Immature natural killer cell (primary cell): ENCODE data around the gene EHBP1. TPM values are rescaled to one million over a fixed set of nuclear protein-coding genes. Genes with fewer than 3 reads are reported as not detected.
"Not testable (repeated sequence)": the region's sequence is repeated elsewhere in the genome, so short reads cannot be mapped to it uniquely, and the experiment has no call there.

ENCODE experiments used
- DNase-seq, 3 donors: peaks; one replicate each; pipeline ENCODE4 v3.0.0; 2022; ENCODE audit warnings: mixed read lengths in 1 of 3
- H3K27ac Mint-ChIP-seq, 6 donors: one replicate each; pipeline ENCODE4 v1.8.0; 2020; ENCODE audit warnings: mixed read lengths in 6 of 6, mild to moderate bottlenecking in 5 of 6, inconsistent platforms in 4 of 6, moderate library complexity in 3 of 6
- H3K27me3 Mint-ChIP-seq, 3 donors: one replicate each; pipeline ENCODE4 v1.8.0; 2020 to 2021; ENCODE audit warnings: low read depth in 3 of 3, mild to moderate bottlenecking in 3 of 3, mixed read lengths in 3 of 3, moderate library complexity in 3 of 3, inconsistent platforms in 1 of 3
- H3K36me3 Mint-ChIP-seq, 3 donors: one replicate each; pipeline ENCODE4 v1.8.0; 2020; ENCODE audit warnings: mixed read lengths in 3 of 3, inconsistent platforms in 2 of 3, mild to moderate bottlenecking in 2 of 3
- H3K4me1 Mint-ChIP-seq, 2 donors: one replicate each; pipeline ENCODE4 v1.8.0; 2020; ENCODE audit warnings: inconsistent platforms in 2 of 2, mild to moderate bottlenecking in 2 of 2, mixed read lengths in 2 of 2, moderate library complexity in 1 of 2
- H3K4me3 Mint-ChIP-seq, 5 donors: one replicate each; pipeline ENCODE4 v1.8.0; 2020; ENCODE audit warnings: mild to moderate bottlenecking in 5 of 5, mixed read lengths in 5 of 5, inconsistent platforms in 3 of 5, moderate library complexity in 3 of 5
- H3K9me3 Mint-ChIP-seq, 6 donors: one replicate each; pipeline ENCODE4 v1.8.0; 2020; ENCODE audit warnings: mild to moderate bottlenecking in 6 of 6, mixed read lengths in 6 of 6, inconsistent platforms in 4 of 6, moderate library complexity in 3 of 6
- polyA plus RNA-seq, 3 donors: library from polyadenylated mRNA; unstranded; fragments of 300-500 nt; fragmentation: Illumina TruSeq; gene quantifications; one replicate each; pipeline ENCODE4 v1.2.3, GENCODE V29; 2021

Gene EHBP1
- polyA plus RNA-seq, 3 donors from 2014 or later: 6.9 to 23.5 (median 9.0) TPM

DNA sequence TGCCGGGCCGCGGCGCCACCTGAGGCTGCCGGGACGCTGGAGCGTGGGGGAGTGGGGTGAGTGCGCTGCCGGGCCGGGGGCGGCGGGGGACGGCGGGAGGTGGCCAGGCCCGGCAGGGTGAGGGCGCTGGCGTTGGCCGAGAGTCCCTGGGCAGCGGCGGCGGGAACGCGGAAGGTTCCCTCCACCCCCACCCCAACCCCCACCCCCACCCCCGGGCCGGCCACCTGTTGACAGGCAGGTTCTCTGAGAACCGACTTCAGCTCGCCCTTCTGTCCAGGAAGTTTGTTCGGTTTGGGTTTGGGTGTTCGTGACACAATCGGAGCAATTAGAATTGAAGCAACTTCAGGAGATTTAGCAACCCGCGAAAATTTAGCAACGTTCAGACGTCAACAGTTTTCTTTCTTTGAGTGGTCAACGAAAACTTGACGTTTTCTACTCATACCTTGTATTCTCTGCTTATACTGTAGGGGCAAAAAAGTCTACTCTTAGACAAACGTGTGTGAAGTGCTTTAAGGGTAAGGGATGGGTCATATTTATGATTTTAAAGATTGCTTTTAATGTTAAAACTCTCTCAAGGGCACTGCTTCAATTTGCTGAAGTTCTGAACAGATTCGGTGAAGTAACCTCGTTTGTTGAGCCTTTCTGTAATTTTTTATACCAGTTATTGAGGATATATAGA lies 354.4 kb downstream of the EHBP1 start:
- H3K27ac Mint-ChIP-seq: no peak overlapping the region
- H3K27me3 Mint-ChIP-seq: peaks cover 19 to 35% (median 34%) of the 10 kb centered on the region in 3 donors
- H3K9me3 Mint-ChIP-seq: peaks cover 0 to 19% (median 3%) of the 10 kb centered on the region in 6 donors

DNA sequence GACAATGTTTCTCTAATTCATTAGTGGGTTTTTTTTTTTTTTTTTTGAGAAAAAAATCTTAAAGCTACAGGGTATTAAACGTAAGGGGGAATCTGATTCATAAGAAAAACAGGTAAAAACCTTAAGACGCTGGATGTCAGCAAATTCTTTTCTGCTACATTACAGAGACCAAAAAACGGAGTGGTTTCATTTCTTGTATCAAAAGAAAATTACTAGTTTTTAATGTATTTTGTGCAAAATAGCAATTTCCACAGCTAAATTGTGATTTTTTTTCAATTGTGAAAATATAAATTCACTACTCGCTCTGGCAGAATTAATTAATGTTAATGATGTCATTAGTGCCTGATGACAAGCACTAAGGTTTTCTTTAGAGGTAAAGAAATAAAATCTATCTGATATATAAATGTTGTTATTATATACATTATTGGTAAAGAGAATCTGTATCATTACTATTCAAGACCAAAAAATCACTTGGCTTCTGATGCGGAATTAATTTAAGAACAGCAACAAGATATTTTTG lies 355.0 kb downstream of the EHBP1 start:
- Mint-ChIP-seq H3K9me3 (peaks cover 0 to 19% (median 3%) of the 10 kb centered on the region in 6 donors), H3K27ac (no peak overlapping the region), H3K27me3 (peaks cover 19 to 35% (median 34%) of the 10 kb centered on the region in 3 donors), H3K36me3 (peaks cover 0 to 4% (median 0%) of the 10 kb centered on the region in 3 donors), H3K4me3 (peak overlapping the region in 2 of 5 donors; percentile 61 to 65), H3K4me1 (peaks cover 30 to 41% of the 10 kb centered on the region in 2 donors)
- no peak for DNase-seq

More for the DNA sequence above, 354.4 kb downstream of the EHBP1 start:
- Mint-ChIP-seq H3K4me1 (peaks cover 31 to 46% of the 10 kb centered on the region in 2 donors), H3K4me3 (peak overlapping the region; percentile 34 to 76 (median 61)), H3K36me3 (peaks cover 0 to 4% (median 0%) of the 10 kb centered on the region in 3 donors)
- DNase-seq: no peak

DNA sequence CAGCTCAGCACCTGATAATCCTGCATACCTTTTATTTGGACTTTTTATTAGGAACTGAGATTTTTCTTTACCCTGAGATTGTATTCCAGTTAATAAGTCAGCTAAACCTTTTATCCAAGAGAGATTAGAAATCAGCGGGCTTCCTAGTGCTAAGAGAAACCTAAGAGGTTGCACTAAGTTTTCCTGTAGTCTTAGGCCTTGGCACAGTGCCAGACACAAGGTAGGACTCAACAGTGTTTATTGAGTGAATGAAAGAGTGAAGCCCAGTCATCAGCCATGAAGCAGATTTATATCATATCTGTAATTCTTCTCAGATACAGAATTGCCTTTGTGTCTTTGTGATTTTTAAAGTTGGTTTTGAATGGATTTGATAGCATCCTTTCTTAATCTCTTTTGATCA lies 358.7 kb downstream of the EHBP1 start:
- Mint-ChIP-seq H3K27ac (no peak overlapping the region), H3K9me3 (peaks cover 0 to 19% (median 3%) of the 10 kb centered on the region in 6 donors), H3K36me3 (peaks cover 0 to 4% (median 0%) of the 10 kb centered on the region in 3 donors), H3K4me3 (no peak overlapping the region), H3K27me3 (peaks cover 16 to 23% (median 17%) of the 10 kb centered on the region in 3 donors), H3K4me1 (peaks cover 5 to 9% of the 10 kb centered on the region in 2 donors)
- DNase-seq: no peak

DNA sequence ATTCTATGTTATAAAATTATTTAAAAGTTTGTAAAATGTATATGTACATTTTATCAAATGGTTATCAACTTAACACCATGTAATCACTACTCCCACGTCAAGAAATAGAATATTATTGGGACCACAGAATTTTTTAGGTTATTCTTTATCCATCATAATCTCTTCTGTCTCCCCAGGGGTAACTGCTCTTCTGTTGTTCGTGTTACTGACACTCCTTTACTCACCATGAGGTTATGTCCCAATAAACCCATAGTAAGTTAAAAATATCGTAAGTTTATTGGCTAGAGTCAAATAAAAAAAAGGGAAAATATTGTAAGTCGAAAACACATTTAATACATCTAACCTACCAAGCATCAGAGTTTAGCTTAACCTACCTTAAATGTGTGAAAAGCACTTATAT lies 359.1 kb downstream of the EHBP1 start:
- no peak for DNase-seq
- H3K36me3 Mint-ChIP-seq: peaks cover 0 to 4% (median 0%) of the 10 kb centered on the region in 3 donors
- peaks cover 5 to 9% of the 10 kb centered on the region in 2 donors for H3K4me1 Mint-ChIP-seq
- no peak overlapping the region for H3K4me3 Mint-ChIP-seq
- H3K9me3 Mint-ChIP-seq: peaks cover 0 to 19% (median 3%) of the 10 kb centered on the region in 6 donors
- peaks cover 15 to 23% (median 16%) of the 10 kb centered on the region in 3 donors for H3K27me3 Mint-ChIP-seq
- no peak overlapping the region for H3K27ac Mint-ChIP-seq

DNA sequence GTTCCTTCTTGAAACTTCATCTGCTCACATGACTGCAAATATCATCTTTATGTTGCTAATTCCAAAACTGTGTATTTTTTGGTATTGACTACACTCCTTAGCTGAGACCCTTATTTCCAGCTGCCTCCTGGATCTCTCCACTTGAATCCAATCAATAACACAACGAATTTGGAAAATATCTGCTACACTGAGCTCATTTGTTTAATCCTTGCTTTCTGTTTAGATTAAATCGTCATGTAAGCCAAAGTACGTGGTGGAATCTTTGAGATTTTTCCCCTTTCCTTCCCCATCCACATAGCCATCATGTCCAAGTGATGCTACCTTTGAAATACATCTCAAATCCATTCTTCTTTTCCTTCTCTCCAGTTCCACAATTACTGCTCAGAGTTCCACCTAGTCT lies 360.8 kb downstream of the EHBP1 start:
- Mint-ChIP-seq H3K4me3 (no peak overlapping the region), H3K27ac (no peak overlapping the region), H3K27me3 (peaks cover 8 to 13% (median 11%) of the 10 kb centered on the region in 3 donors), H3K9me3 (peaks cover 0 to 13% (median 3%) of the 10 kb centered on the region in 6 donors), H3K4me1 (no peaks in the 10 kb centered on the region), H3K36me3 (no peaks in the 10 kb centered on the region)
- DNase-seq: no peak

DNA sequence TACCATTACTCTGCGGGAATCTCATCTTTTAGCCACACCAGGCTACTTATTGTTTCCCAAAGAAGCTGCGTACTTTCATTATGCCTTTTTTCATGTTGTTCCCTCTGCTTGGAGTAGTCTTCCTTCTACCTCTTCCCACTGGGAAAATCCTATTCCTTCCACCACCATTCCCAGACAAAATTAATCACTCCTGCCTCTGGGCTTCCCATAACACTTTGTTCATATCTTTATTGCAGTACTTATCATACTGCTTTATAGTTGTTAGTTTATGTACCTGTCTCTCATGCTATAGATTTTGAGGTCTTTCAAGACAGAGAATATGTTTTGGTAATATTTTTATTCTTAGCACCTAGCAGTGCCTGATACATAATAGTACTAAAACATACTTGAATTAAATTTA lies 361.3 kb downstream of the EHBP1 start:
- Mint-ChIP-seq H3K27me3 (peaks cover 8 to 12% (median 11%) of the 10 kb centered on the region in 3 donors), H3K36me3 (no peaks in the 10 kb centered on the region), H3K4me1 (no peaks in the 10 kb centered on the region), H3K4me3 (no peak overlapping the region), H3K27ac (no peak overlapping the region), H3K9me3 (peaks cover 0 to 13% (median 3%) of the 10 kb centered on the region in 6 donors)
- DNase-seq: no peak

DNA sequence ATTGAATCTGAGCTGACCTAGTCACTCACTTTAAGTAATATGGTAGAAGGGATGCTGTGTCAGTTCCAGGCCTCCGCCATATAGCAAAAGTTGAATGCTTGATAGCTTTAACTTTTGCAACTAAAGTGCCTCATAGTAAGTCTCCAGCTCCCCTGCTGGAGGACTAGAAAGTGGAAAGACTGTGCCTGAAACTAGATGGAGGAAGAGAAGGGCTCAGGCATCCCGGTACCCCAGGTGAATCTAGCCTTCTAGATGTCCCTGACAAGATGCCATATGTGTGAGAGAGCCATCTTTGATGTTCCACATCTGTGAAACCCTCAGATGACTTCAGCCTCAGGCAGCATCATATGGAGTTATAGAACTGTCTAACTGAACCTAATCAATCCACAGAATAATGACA lies 366.2 kb downstream of the EHBP1 start:
- no peak overlapping the region for H3K4me3 Mint-ChIP-seq
- H3K9me3 Mint-ChIP-seq: peaks cover 0 to 3% (median 0%) of the 10 kb centered on the region in 6 donors
- H3K27me3 Mint-ChIP-seq: peaks cover 3 to 4% (median 4%) of the 10 kb centered on the region in 3 donors
- no peak for DNase-seq
- H3K36me3 Mint-ChIP-seq: no peaks in the 10 kb centered on the region
- no peak overlapping the region for H3K27ac Mint-ChIP-seq
- no peaks in the 10 kb centered on the region for H3K4me1 Mint-ChIP-seq

DNA sequence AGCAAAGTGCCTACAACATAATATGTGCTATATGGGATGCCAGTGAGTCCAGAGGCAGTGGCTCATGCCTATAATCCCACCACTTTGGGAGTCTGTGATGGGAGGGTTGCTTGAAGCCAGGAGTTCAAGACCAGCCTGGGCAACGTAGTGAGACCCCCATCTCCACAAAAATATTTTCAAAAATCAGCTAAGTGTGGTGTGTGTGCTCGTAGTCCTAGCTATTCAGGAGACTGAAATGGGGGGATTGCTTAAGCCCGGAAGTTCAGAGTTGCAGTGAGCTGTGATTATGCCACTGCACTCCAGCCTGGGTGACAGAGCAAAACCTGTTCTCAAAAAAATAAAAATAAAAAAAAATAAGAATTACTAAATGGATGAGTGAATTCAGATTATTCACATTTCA lies 368.5 kb downstream of the EHBP1 start:
- Mint-ChIP-seq H3K4me3 (no peak overlapping the region), H3K9me3 (peaks cover 0 to 2% (median 0%) of the 10 kb centered on the region in 6 donors), H3K27ac (no peak overlapping the region), H3K4me1 (no peaks in the 10 kb centered on the region), H3K27me3 (peaks cover 0 to 2% (median 2%) of the 10 kb centered on the region in 3 donors), H3K36me3 (no peaks in the 10 kb centered on the region)
- DNase-seq: no peak

DNA sequence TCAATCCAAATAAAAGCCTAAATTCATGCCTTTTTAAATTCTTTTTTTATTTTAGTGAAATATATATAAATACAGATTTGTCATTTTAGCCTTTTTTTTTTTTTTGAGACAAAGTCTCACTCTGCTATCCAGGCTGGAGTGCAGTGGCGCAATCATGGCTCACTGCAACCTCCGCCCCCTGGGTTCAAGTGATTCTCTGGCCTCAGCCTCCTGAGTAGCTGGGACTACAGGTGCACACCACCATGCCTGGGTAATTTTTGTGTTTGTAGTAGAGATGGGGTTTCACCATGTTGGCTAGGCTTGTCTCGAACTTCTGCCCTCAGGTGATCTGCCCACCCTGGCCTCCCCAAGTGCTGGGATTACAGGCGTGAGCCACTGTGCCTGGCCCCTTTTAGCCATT lies 368.9 kb downstream of the EHBP1 start:
- H3K36me3 Mint-ChIP-seq, H3K27ac Mint-ChIP-seq, DNase-seq, H3K27me3 Mint-ChIP-seq, H3K9me3 Mint-ChIP-seq, H3K4me1 Mint-ChIP-seq, H3K4me3 Mint-ChIP-seq: not testable (repeated sequence)

DNA sequence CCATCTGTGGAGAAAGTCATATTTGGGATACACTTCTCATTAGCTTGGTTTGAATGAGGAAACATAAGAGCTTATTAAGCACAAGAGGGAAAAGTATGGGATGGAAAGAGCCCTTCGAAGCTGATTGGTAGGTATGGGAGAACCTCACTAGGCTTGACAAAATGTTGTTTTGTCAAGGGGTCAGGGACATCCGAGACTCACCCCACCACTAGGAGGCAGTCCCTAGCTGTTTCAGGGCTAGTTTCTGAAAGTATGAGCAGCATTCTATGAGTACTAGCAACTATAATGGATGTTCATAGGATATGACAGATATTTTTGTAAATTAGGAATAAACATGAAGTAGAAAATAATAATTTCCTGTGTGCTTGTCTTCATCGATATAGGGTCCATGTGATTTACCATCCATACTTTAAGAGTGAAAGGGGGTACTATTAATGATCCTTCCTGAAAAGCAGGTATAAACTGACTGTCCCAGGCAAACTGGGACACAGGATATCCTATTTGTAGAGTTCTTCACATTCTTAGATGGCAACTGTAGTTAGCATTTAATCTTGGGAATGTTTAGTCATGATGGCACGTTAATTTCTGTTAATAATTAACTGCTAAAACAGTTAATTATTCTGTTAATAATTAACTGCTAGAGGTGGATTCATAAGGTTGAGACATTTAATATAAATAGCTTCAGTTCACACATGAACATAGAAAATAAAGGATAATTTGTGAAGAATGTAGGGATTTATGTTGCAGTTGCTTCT lies 373.5 kb downstream of the EHBP1 start:
- H3K9me3 Mint-ChIP-seq: no peaks in the 10 kb centered on the region
- H3K4me1 Mint-ChIP-seq: no peaks in the 10 kb centered on the region
- peaks cover 0 to 3% (median 2%) of the 10 kb centered on the region in 3 donors for H3K27me3 Mint-ChIP-seq
- no peak overlapping the region for H3K27ac Mint-ChIP-seq
- no peak for DNase-seq
- no peak overlapping the region for H3K4me3 Mint-ChIP-seq
- no peaks in the 10 kb centered on the region for H3K36me3 Mint-ChIP-seq

DNA sequence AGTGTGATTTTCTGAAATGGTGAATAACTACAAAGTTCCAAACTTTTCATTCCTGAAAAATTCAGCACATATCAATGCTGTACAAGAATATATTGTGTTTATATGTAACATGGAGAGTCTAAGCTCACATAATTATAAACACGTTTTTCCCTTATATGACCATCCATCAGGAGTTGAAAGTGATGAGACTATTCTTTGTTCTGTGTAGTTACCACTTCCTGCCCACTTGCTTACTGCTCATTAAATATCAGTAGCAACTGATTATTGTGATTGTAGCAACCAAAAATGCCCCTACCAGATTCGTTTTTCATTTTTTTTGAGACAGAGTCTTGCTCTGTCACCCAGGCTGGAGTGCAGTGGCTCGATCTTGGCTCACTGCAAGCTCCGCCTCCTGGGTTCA lies 375.9 kb downstream of the EHBP1 start:
- H3K9me3 Mint-ChIP-seq: peaks cover 0 to under 1% (median 0%) of the 10 kb centered on the region in 6 donors
- no peak overlapping the region for H3K4me3 Mint-ChIP-seq
- no peak overlapping the region for H3K27ac Mint-ChIP-seq
- no peaks in the 10 kb centered on the region for H3K4me1 Mint-ChIP-seq
- no peak for DNase-seq
- H3K36me3 Mint-ChIP-seq: no peaks in the 10 kb centered on the region
- peaks cover 0 to 6% (median 0%) of the 10 kb centered on the region in 3 donors for H3K27me3 Mint-ChIP-seq

DNA sequence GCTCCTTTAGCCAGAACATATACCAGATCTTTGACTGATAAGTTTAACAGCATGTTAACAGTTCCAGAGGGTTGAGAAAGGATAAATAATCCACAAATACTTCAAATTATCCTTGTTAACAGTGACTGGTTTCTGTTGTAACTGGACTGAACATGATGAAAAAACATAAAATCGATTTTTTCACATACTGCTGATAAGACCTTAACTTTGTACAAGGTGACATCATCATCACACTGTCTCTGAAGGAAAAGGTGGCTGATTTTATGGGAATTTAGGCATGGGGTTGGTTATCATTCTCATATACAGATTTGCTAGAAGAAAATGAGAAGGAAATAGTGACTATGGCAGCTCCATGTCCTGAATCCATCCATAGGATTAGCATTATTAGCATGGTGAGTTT lies 381.2 kb downstream of the EHBP1 start:
- Mint-ChIP-seq H3K27me3 (peaks cover 0 to 10% (median 6%) of the 10 kb centered on the region in 3 donors), H3K4me1 (no peaks in the 10 kb centered on the region), H3K4me3 (no peak overlapping the region), H3K9me3 (peaks cover 0 to 4% (median 0%) of the 10 kb centered on the region in 6 donors), H3K36me3 (no peaks in the 10 kb centered on the region), H3K27ac (no peak overlapping the region)
- DNase-seq: no peak

DNA sequence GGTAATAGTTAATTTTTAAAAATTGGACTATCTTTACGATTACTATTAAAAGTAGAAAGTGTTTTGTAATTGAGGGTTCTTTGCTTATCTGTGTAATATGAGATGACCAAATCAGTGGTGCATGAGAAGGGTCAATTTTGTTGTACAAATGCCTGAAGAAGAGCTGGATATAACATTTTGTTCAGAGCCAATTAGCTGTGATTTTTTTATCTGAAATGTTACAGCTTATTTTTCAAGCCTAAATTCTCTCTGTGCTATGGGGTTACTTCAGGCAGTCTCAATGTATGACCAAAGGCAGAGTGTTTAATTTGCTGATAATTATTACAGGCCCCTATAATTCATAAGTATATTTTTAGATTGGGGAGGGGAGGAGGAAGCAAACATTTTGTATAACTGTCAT lies 386.9 kb downstream of the EHBP1 start:
- no peak overlapping the region for H3K27ac Mint-ChIP-seq
- no peak for DNase-seq
- peaks cover 0 to 4% (median 2%) of the 10 kb centered on the region in 6 donors for H3K9me3 Mint-ChIP-seq
- H3K36me3 Mint-ChIP-seq: no peaks in the 10 kb centered on the region
- H3K27me3 Mint-ChIP-seq: peaks cover 0 to 8% (median 6%) of the 10 kb centered on the region in 3 donors
- no peak overlapping the region for H3K4me3 Mint-ChIP-seq
- H3K4me1 Mint-ChIP-seq: no peaks in the 10 kb centered on the region

DNA sequence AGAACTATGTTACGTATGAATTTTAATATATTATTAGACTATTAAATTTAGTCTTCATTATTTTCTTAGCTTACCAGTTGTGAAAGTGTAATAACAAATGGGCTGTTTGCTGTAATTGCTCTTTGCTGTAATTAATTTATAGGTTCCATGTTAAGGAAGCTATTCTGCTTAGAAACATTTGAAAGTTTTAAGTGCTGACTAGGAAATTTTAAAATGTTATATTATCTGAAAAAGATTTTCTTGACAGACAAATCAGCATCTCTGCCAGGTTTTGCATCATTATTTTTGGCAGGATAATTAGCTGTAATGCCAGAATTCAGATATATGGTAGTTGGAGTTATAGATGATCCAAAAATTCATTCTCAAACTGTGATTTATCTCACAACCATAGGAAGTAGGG lies 387.3 kb downstream of the EHBP1 start:
- H3K27ac Mint-ChIP-seq: no peak overlapping the region
- no peak overlapping the region for H3K4me3 Mint-ChIP-seq
- H3K4me1 Mint-ChIP-seq: no peaks in the 10 kb centered on the region
- peaks cover 0 to 4% (median 2%) of the 10 kb centered on the region in 6 donors for H3K9me3 Mint-ChIP-seq
- DNase-seq: no peak
- H3K27me3 Mint-ChIP-seq: peaks cover 0 to 8% (median 6%) of the 10 kb centered on the region in 3 donors
- H3K36me3 Mint-ChIP-seq: no peaks in the 10 kb centered on the region
